HCT116 (cell line): ENCODE results near the gene CHRDL1. TPM values are rescaled to one million over a fixed set of nuclear protein-coding genes. Genes with fewer than 3 reads are reported as not detected.

Experiments used
- ATAC-seq: fragments of 200-7000 bp; cut with Tn5 transposase; 2 replicates; pipeline ENCODE4 v1.9.1; 2020; ENCODE audit warnings: mild to moderate bottlenecking, moderate library complexity
- BruUV-seq: library from RNA; stranded (reverse); fragments of 400-500 nt; replicated peaks from 2 replicates; lab custom pipeline; 2021; lab: Mats Ljungman, UMichigan
- CTCF ChIA-PET: fragments of 300-600 bp; sonication (Branson Sonifier 250); formaldehyde crosslinking; loops from one replicate; lab custom pipeline; 2021; ENCODE audit warnings: antibody characterized with exemption; lab: Charles Lee
- POLR2A ChIA-PET: fragments of 300-600, 350-600 bp; sonication (Branson Sonifier 250); formaldehyde crosslinking; loops from one replicate; lab custom pipeline; 2021; ENCODE audit warnings: antibody characterized with exemption; lab: Charles Lee
- RAD21 ChIA-PET, 2 experiments: fragments of 300-600 bp; sonication (Branson Sonifier 250); formaldehyde crosslinking; loops; one replicate each; lab custom pipeline; 2023; ENCODE audit warnings: low total read pairs in 2 of 2; ENCODE audit not compliant: uncharacterized antibody in 2 of 2, unreplicated experiment in 2 of 2, low non-redundant PET in 1 of 2; lab: Charles Lee
- DNase-seq: peaks from one replicate; pipeline ENCODE4 v3.0.0-alpha.2; 2010; ENCODE audit warnings: low read depth, low spot score
- H2AFZ ChIP-seq: fragments of 200-600 bp; shearing (Covaris generic), sonication (generic); 2 replicates; pipeline ENCODE4 v1.6.1; 2017; ENCODE audit warnings: low read depth, mixed run types, mixed read lengths, antibody characterized with exemption, low read length; ENCODE audit not compliant: poor library complexity, severe bottlenecking
- H3K27ac ChIP-seq: 2 replicates; pipeline ENCODE4 v1.5.1; 2012; ENCODE audit warnings: low read depth, low read length
- H3K27me3 ChIP-seq: fragments of 200-600 bp; sonication (generic); 2 replicates; pipeline ENCODE4 v1.6.1; 2016; ENCODE audit warnings: mixed run types, low read length, mixed read lengths; ENCODE audit not compliant: insufficient read depth
- H3K36me3 ChIP-seq, 2 experiments: fragments of 200-500 bp in 1 of 2; fragments of 200-600 bp in 1 of 2; sonication (Bioruptor generic) in 1 of 2; sonication (generic) in 1 of 2; 2 replicates each; pipeline versions ENCODE4 v1.5.1 to v1.6.1; 2014 to 2016; ENCODE audit warnings: low read length in 2 of 2, inconsistent platforms in 1 of 2, mixed read lengths in 1 of 2, mixed run types in 1 of 2; ENCODE audit not compliant: insufficient read depth in 2 of 2, control insufficient read depth in 1 of 2
- H3K4me1 ChIP-seq, 2 experiments: fragments of 200-600 bp in 1 of 2; sonication (generic) in 1 of 2; 2 replicates each; pipeline versions ENCODE4 v1.5.1 to v1.6.1; 2012 to 2017; ENCODE audit warnings: low read length in 2 of 2, inconsistent platforms in 1 of 2, mild to moderate bottlenecking in 1 of 2, mixed read lengths in 1 of 2, mixed run types in 1 of 2, moderate library complexity in 1 of 2; ENCODE audit not compliant: insufficient read depth in 2 of 2, control insufficient read depth in 1 of 2
- H3K4me2 ChIP-seq: fragments of 200-600 bp; sonication (generic); 2 replicates; pipeline ENCODE4 v1.6.1; 2017; ENCODE audit warnings: mixed run types, low read length, mixed read lengths
- H3K4me3 ChIP-seq, 2 experiments: fragments of 200-600 bp in 1 of 2; sonication (generic) in 1 of 2; replicated peaks in 1 of 2; 2 replicates each; pipeline ENCODE4 v1.5.1; 2011 to 2016; ENCODE audit warnings: low read length in 2 of 2, control low read depth in 1 of 2, low read depth in 1 of 2, mild to moderate bottlenecking in 1 of 2, mixed read lengths in 1 of 2, mixed run types in 1 of 2
- H3K79me2 ChIP-seq: fragments of 200-600 bp; sonication (generic); 2 replicates; pipeline ENCODE4 v1.6.1; 2017; ENCODE audit warnings: mild to moderate bottlenecking, mixed run types, low read length, moderate library complexity, mixed read lengths; ENCODE audit not compliant: insufficient read depth
- H3K9ac ChIP-seq: fragments of 200-600 bp; sonication (generic); 2 replicates; pipeline ENCODE4 v1.6.1; 2016; ENCODE audit warnings: low read length, mixed read lengths
- H3K9me2 ChIP-seq: fragments of 200-600 bp; sonication (generic), shearing (Covaris generic); 2 replicates; pipeline ENCODE4 v1.6.1; 2017; ENCODE audit warnings: mixed run types, mild to moderate bottlenecking, moderate library complexity; ENCODE audit not compliant: insufficient read depth
- H3K9me3 ChIP-seq, 2 experiments: fragments of 200-500 bp in 1 of 2; fragments of 200-600 bp in 1 of 2; sonication (Bioruptor generic) in 1 of 2; sonication (generic) in 1 of 2; 2 replicates each; pipeline ENCODE4 v1.6.1; 2014 to 2017; ENCODE audit warnings: low read length in 2 of 2, mixed read lengths in 2 of 2, inconsistent platforms in 1 of 2, low read depth in 1 of 2, mild to moderate bottlenecking in 1 of 2, mixed run types in 1 of 2, moderate library complexity in 1 of 2; ENCODE audit not compliant: control insufficient read depth in 1 of 2, insufficient read depth in 1 of 2
- H4K20me1 ChIP-seq: fragments of 200-600 bp; sonication (generic), shearing (Covaris generic); 2 replicates; pipeline ENCODE4 v1.6.1; 2017; ENCODE audit warnings: mixed run types, mild to moderate bottlenecking, moderate library complexity; ENCODE audit not compliant: insufficient read depth
- CBX3 ChIP-seq: IDR thresholded peaks from 2 replicates; pipeline ENCODE4 v1.6.1; 2012; ENCODE audit warnings: low read depth
- CEBPB ChIP-seq: IDR thresholded peaks from 2 replicates; pipeline ENCODE4 v1.6.1; 2012; ENCODE audit warnings: low read depth
- EGR1 ChIP-seq: IDR thresholded peaks from 2 replicates; pipeline ENCODE4 v1.6.1; 2012; ENCODE audit warnings: low read depth
- ELF1 ChIP-seq: IDR thresholded peaks from 2 replicates; pipeline ENCODE4 v1.6.1; 2012; ENCODE audit warnings: low read depth, borderline replicate concordance
- EZH2phosphoT487 ChIP-seq: fragments of 200-600 bp; IDR thresholded peaks from 2 replicates; pipeline ENCODE4 v1.6.1; 2018; ENCODE audit warnings: antibody characterized with exemption, borderline replicate concordance
- POLR2A ChIP-seq: IDR thresholded peaks from 2 replicates; pipeline ENCODE4 v1.7.0; 2011; ENCODE audit warnings: borderline replicate concordance; ENCODE audit not compliant: insufficient read depth, insufficient read length; ENCODE audit errors: extremely low read depth
- TCF7L2 ChIP-seq: IDR thresholded peaks from 2 replicates; pipeline ENCODE4 v1.7.0; 2011; ENCODE audit warnings: borderline replicate concordance, inconsistent platforms; ENCODE audit not compliant: insufficient read depth, insufficient read length; ENCODE audit errors: extremely low read depth
- ZNF274 ChIP-seq: fragments of 200-500 bp; sonication (Bioruptor generic); IDR thresholded peaks from 2 replicates; pipeline ENCODE4 v1.6.1; 2014; ENCODE audit warnings: mild to moderate bottlenecking, low read depth, low read length, inconsistent platforms
- intact Hi-C: fragments of 100-400 bp; cut with micrococcal nuclease; formaldehyde crosslinking; loops from 2 replicates; pipeline ENCODE4 v1.10.0; 2022
- total RNA-seq: library from RNA; stranded (reverse); gene quantifications from one replicate; pipeline ENCODE4 v1.2.1, GENCODE V29; 2021; ENCODE audit not compliant: unreplicated experiment
- TF ChIP-seq, protein P1 (sequence below): IDR thresholded peaks from 2 replicates; pipeline ENCODE4 v1.6.1; 2011; ENCODE audit warnings: mild to moderate bottlenecking, low read length, moderate library complexity; ENCODE audit not compliant: insufficient replicate concordance; ENCODE audit errors: extremely low read depth

CHRDL1 gene
- total RNA-seq, 1 experiment from 2014 or later = 0.05 TPM

DNA sequence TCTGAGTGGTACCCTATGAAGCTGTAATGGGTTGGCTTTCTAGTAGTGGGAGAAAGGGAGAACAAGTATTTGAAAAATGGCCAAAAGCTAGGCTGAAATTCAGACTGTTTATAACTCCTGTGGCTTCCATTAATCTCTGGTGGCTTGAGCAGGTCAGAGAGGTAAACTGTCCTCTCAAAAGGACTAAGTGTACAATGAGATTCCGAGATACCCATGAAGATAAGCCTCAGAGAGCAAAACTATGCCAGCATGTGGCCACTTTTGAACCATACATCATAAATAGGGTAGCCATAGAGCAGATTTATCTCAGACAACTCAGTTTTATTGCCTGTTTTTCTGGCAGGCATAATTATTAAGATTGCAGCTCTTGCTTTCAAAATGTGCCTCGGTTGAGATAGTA, 89.2 kb downstream of the CHRDL1 start:
- no peak for DNase-seq
- H3K9ac ChIP-seq = no peak overlapping the region
- H3K27ac ChIP-seq = no peak overlapping the region
- intact Hi-C loops = no loop called here
- ATAC-seq = no peak
- H3K79me2 ChIP-seq = no peaks in the 10 kb centered on the region
- no peaks in the 10 kb centered on the region; the same call in 1 of the 2 replicates for H3K27me3 ChIP-seq
- H2AFZ ChIP-seq = no peak overlapping the region
- no peaks in the 10 kb centered on the region for H4K20me1 ChIP-seq
- H3K4me1 ChIP-seq = no peaks in the 10 kb centered on the region
- POLR2A ChIA-PET = no interaction called here
- H3K9me3 ChIP-seq = no peaks in the 10 kb centered on the region
- no peaks in the 10 kb centered on the region for H3K36me3 ChIP-seq
- H3K9me2 ChIP-seq = no peaks in the 10 kb centered on the region
- H3K4me3 ChIP-seq = no peak overlapping the region
- no TSS peak for BruUV-seq
- H3K4me2 ChIP-seq = no peak overlapping the region
- no peak for TF ChIP-seq ELF1
- TF ChIP-seq CBX3 = no peak
- CTCF ChIA-PET = no interaction called here
- RAD21 ChIA-PET = no interaction called here

DNA sequence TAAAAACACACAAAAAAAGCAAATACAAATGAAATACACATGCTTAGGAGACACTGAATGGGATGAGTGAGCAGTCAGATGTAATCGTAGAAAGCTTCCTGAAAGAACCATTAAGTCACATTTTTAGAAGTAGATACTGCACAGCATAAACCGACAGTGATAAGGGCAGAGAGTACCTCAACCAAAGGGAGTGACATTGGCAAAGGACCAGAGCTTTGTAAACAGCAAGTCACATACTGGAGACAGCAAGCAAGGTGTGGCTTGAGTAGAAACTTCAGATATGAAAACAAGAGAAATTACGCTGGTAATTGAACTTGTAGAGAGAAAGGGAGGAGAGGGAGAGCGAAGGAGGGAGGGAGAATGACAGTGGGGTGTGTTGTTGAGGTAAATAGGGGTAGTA, 92.0 kb downstream of the CHRDL1 start:
- BruUV-seq = no TSS peak
- CTCF ChIA-PET = no interaction called here
- no peaks in the 10 kb centered on the region for H3K9me2 ChIP-seq

More for the DNA sequence above, 92.0 kb downstream of the CHRDL1 start:
- ATAC-seq (no peak), DNase-seq (no peak)
- Histone ChIP-seq H3K4me1 (no peaks in the 10 kb centered on the region), H3K27ac (no peak overlapping the region), H3K4me2 (no peak overlapping the region)
- POLR2A ChIA-PET = no interaction called here
- TF ChIP-seq, protein P1, sequence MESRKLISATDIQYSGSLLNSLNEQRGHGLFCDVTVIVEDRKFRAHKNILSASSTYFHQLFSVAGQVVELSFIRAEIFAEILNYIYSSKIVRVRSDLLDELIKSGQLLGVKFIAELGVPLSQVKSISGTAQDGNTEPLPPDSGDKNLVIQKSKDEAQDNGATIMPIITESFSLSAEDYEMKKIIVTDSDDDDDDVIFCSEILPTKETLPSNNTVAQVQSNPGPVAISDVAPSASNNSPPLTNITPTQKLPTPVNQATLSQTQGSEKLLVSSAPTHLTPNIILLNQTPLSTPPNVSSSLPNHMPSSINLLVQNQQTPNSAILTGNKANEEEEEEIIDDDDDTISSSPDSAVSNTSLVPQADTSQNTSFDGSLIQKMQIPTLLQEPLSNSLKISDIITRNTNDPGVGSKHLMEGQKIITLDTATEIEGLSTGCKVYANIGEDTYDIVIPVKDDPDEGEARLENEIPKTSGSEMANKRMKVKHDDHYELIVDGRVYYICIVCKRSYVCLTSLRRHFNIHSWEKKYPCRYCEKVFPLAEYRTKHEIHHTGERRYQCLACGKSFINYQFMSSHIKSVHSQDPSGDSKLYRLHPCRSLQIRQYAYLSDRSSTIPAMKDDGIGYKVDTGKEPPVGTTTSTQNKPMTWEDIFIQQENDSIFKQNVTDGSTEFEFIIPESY = no peak
- TF ChIP-seq EGR1 (no peak), TCF7L2 (no peak), EZH2phosphoT487 (no peak), ZNF274 (no peak), CEBPB (no peak), POLR2A (no peak)
- TF ChIP-seq, all 23 proteins: peak for 0
- RAD21 ChIA-PET = no interaction called here
- no peaks in the 10 kb centered on the region for H3K79me2 ChIP-seq
- H4K20me1 ChIP-seq = no peaks in the 10 kb centered on the region
- no peak overlapping the region for H3K9ac ChIP-seq
- intact Hi-C loops = no loop called here
- no peaks in the 10 kb centered on the region for H3K9me3 ChIP-seq
- peaks cover 2% of the 10 kb centered on the region; the same call in 1 of the 2 replicates for H3K27me3 ChIP-seq
- H2AFZ ChIP-seq = no peak overlapping the region
- no peak overlapping the region for H3K4me3 ChIP-seq
- no peaks in the 10 kb centered on the region for H3K36me3 ChIP-seq
